DOHH2 (cell line): ENCODE results near the gene ZNF469.

ENCODE experiments used
- CTCF ChIP-seq: fragments of 200-600 bp; sonication (generic); IDR thresholded peaks from one replicate; pipeline ENCODE4 v1.5.1; 2014; ENCODE audit warnings: antibody characterized with exemption, mild to moderate bottlenecking, low read depth, low read length; ENCODE audit not compliant: poor library complexity, severe bottlenecking
- EZH2phosphoT487 ChIP-seq: fragments of 200-600 bp; sonication (generic); IDR thresholded peaks from 2 replicates; pipeline ENCODE4 v1.6.1; 2017; ENCODE audit warnings: borderline replicate concordance, mild to moderate bottlenecking, antibody characterized with exemption, low read length, moderate library complexity, mixed read lengths

DNA sequence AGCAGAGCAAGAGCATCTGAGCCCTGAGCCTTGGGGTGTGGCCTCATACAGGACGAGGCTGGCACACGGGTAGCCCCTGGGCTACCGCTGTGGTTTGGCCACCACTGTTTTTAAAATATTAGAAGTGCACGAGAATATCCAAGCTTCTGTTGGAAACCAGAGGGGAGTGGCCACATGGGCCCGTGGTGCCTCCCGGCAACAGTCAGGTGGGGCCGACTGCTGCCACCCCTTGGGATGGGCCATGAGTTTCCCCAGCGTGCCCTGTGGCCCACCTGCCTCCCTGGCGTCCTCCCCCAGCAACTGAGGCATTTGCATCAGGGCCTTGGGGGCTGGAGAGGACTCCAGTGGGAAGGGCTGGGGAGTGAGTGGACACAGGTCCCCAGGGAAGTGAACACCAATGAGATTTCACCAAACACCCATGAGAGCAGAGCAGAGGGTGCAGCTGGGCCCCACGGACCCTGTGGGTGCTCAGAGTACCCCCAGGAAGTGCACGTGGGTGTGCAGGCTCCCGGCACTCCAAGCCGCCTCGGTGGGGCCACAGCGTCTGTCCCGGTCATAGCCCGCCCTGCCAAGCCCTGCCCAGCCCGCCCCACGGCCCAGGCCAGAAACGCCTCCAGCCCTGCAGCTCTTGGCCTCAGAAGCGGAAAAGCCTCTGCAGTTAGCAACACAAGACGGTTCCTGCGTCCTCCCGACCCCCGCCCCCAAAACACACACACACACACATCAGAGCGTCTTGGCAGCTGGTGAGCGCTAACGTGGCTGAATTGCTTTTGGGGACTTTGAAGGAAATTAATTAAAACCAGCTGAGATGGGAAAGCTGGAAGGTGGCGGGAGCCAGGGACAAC, 22.7 kb downstream of the ZNF469 start:
- TF ChIP-seq CTCF (no peak), EZH2phosphoT487 (no peak)
